HT1080 (cell line): ENCODE results near the gene GABRG3. TPM values are rescaled to one million over a fixed set of nuclear protein-coding genes. Genes with fewer than 3 reads are reported as not detected.

ENCODE experiments used
- DNase-seq: peaks from one replicate; pipeline ENCODE4 v3.0.0-alpha.2; 2015; ENCODE audit warnings: low read depth
- total RNA-seq: library from RNA; depleted of rRNA; stranded (reverse); fragments of >200 nt; shearing (Covaris generic); gene quantifications from 2 replicates; pipeline ENCODE4 v1.2.3, GENCODE V29; 2014

Gene GABRG3
- total RNA-seq, 1 experiment from 2014 or later: 0.56 TPM

GRCh38 chr15:27238209-27238608 is 267.2 kb downstream of the GABRG3 start:
- no peak for DNase-seq

GRCh38 chr15:27238707-27239423 is 267.9 kb downstream of the GABRG3 start:
- DNase-seq: no peak

GRCh38 chr15:27241943-27242342 is 271.0 kb downstream of the GABRG3 start:
- peak; percentile 70 for DNase-seq

- no peak for DNase-seq
Observed at GRCh38 chr15:27244047-27244446, 273.1 kb downstream of the GABRG3 start.

GRCh38 chr15:27248251-27248650 is 277.3 kb downstream of the GABRG3 start:
- no peak for DNase-seq

GRCh38 chr15:27249046-27249759 is 278.2 kb downstream of the GABRG3 start:
- no peak for DNase-seq

GRCh38 chr15:27249760-27250109 is 278.8 kb downstream of the GABRG3 start:
- DNase-seq: no peak

- no peak for DNase-seq
Observed at GRCh38 chr15:27250223-27250622, 279.2 kb downstream of the GABRG3 start.

GRCh38 chr15:27254055-27254454 is 283.1 kb downstream of the GABRG3 start:
- DNase-seq: no peak

- no peak for DNase-seq
Observed at GRCh38 chr15:27254801-27255200, 283.8 kb downstream of the GABRG3 start.

- no peak for DNase-seq
Observed at GRCh38 chr15:27256446-27256845, 285.5 kb downstream of the GABRG3 start.

GRCh38 chr15:27258287-27258686 is 287.3 kb downstream of the GABRG3 start:
- DNase-seq: no peak

GRCh38 chr15:27260523-27260922 is 289.5 kb downstream of the GABRG3 start:
- DNase-seq: no peak

GRCh38 chr15:27268923-27269322 is 297.9 kb downstream of the GABRG3 start:
- peak; percentile 62 for DNase-seq

- no peak for DNase-seq
Observed at GRCh38 chr15:27271258-27271657, 300.3 kb downstream of the GABRG3 start.

- DNase-seq: no peak
Observed at GRCh38 chr15:27272427-27272826, 301.4 kb downstream of the GABRG3 start.

GRCh38 chr15:27273506-27273905 is 302.5 kb downstream of the GABRG3 start:
- DNase-seq: no peak

GRCh38 chr15:27278761-27279160 is 307.8 kb downstream of the GABRG3 start:
- DNase-seq: no peak

GRCh38 chr15:27292641-27293040 is 321.7 kb downstream of the GABRG3 start:
- DNase-seq: no peak

- no peak for DNase-seq
Observed at GRCh38 chr15:27293607-27294006, 322.6 kb downstream of the GABRG3 start.

- DNase-seq: no peak
Observed at GRCh38 chr15:27317736-27318135, 346.8 kb downstream of the GABRG3 start.

GRCh38 chr15:27323801-27324200 is 352.8 kb downstream of the GABRG3 start:
- no peak for DNase-seq
